ENCODE data around the gene SMU1.
"Not testable (repeated sequence)": the region's sequence is repeated elsewhere in the genome, so short reads cannot be mapped to it uniquely, and the experiment has no call there.

DNA sequence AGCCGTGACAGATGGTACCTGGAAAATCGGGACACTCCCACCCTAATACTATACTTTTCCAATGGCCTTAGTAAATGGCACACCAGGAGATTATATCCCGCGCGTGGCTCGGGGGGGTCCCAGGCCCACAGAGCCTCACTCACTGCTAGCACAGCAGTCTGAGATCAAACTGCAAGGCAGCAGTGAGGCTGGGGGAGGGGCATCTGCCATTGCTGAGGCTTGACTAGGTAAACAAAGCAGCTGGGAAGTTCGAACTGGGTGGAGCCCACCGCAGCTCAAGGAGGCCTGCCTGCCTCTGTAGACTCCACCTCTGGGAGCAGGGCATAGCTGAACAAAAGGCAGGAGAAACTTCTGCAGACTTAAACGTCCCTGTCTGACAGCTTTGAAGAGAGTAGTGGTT, 9.2 kb upstream of the SMU1 start:
- TF ChIP-seq CBX2 (IDR thresholded peaks at IDR 0.05; ENCODE audit: low read depth, low read length); CBX2 (CRISPR knock-in tag; IDR thresholded peaks at IDR 0.05; ENCODE audit: low read depth); SNRNP70 (IDR thresholded peaks at IDR 0.05; ENCODE audit: low read depth, low read length); POLR2AphosphoS5 (IDR thresholded peaks at IDR 0.05; ENCODE audit: low read depth, low read length); CHCHD3 (CRISPR knock-in tag; IDR thresholded peaks at IDR 0.05); SMC3 (IDR thresholded peaks at IDR 0.05; ENCODE audit: low read length); MTA1 (CRISPR knock-in tag; IDR thresholded peaks at IDR 0.05; ENCODE audit: borderline replicate concordance); ZNF720 (CRISPR knock-in tag; IDR thresholded peaks at IDR 0.05); TOE1 (CRISPR knock-in tag; IDR thresholded peaks at IDR 0.05); POLR2A (IDR thresholded peaks at IDR 0.05; ENCODE audit: insufficient read depth in 1 of 2, low read depth in 2 of 2, low read length in 2 of 2); ZNF605 (CRISPR knock-in tag; IDR thresholded peaks at IDR 0.05): not testable (repeated sequence)
- TF ChIP-seq, protein P1, sequence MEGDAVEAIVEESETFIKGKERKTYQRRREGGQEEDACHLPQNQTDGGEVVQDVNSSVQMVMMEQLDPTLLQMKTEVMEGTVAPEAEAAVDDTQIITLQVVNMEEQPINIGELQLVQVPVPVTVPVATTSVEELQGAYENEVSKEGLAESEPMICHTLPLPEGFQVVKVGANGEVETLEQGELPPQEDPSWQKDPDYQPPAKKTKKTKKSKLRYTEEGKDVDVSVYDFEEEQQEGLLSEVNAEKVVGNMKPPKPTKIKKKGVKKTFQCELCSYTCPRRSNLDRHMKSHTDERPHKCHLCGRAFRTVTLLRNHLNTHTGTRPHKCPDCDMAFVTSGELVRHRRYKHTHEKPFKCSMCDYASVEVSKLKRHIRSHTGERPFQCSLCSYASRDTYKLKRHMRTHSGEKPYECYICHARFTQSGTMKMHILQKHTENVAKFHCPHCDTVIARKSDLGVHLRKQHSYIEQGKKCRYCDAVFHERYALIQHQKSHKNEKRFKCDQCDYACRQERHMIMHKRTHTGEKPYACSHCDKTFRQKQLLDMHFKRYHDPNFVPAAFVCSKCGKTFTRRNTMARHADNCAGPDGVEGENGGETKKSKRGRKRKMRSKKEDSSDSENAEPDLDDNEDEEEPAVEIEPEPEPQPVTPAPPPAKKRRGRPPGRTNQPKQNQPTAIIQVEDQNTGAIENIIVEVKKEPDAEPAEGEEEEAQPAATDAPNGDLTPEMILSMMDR (CRISPR knock-in tag; IDR thresholded peaks at IDR 0.05) = not testable (repeated sequence)
- TF ChIP-seq, protein P2, sequence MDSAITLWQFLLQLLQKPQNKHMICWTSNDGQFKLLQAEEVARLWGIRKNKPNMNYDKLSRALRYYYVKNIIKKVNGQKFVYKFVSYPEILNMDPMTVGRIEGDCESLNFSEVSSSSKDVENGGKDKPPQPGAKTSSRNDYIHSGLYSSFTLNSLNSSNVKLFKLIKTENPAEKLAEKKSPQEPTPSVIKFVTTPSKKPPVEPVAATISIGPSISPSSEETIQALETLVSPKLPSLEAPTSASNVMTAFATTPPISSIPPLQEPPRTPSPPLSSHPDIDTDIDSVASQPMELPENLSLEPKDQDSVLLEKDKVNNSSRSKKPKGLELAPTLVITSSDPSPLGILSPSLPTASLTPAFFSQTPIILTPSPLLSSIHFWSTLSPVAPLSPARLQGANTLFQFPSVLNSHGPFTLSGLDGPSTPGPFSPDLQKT (CRISPR knock-in tag; IDR thresholded peaks at IDR 0.05; ENCODE audit: borderline replicate concordance) = not testable (repeated sequence)
